WTC11 (cell line): Measurements from ENCODE around the gene ZDHHC19. TPM values are rescaled to one million over a fixed set of nuclear protein-coding genes. Genes with fewer than 3 reads are reported as not detected.

Source experiments
- ATAC-seq: fragments of 200-7000 bp; cut with Tn5 transposase; 2 replicates; pipeline ENCODE4 v1.10.0; 2021; ENCODE audit warnings: mild to moderate bottlenecking, moderate library complexity
- CTCF ChIA-PET: fragments of 300-600 bp; sonication (Branson Sonifier 250); formaldehyde crosslinking; loops from one replicate; lab custom pipeline; 2021; ENCODE audit warnings: antibody characterized with exemption; lab: Charles Lee
- POLR2A ChIA-PET: fragments of 350-600 bp; sonication (Branson Sonifier 250); formaldehyde crosslinking; loops from one replicate; lab custom pipeline; 2021; ENCODE audit warnings: antibody characterized with exemption; lab: Charles Lee
- DNase-seq: peaks from one replicate; pipeline ENCODE4 v3.0.0; 2021; ENCODE audit warnings: low spot score
- H3K27ac Mint-ChIP-seq: 2 replicates; pipeline ENCODE4 v1.8.0; 2021; ENCODE audit warnings: mixed read lengths
- H3K27me3 Mint-ChIP-seq: 2 replicates; pipeline ENCODE4 v1.8.0; 2021; ENCODE audit warnings: low read depth, mild to moderate bottlenecking, moderate library complexity, mixed read lengths
- H3K36me3 Mint-ChIP-seq: 2 replicates; pipeline ENCODE4 v1.8.0; 2021; ENCODE audit warnings: mixed read lengths
- H3K4me1 Mint-ChIP-seq: 2 replicates; pipeline ENCODE4 v1.8.0; 2022; ENCODE audit warnings: mixed read lengths
- H3K4me3 Mint-ChIP-seq: 2 replicates; pipeline ENCODE4 v1.8.0; 2021; ENCODE audit warnings: mild to moderate bottlenecking, moderate library complexity, mixed read lengths
- H3K9me3 Mint-ChIP-seq: 2 replicates; pipeline ENCODE4 v1.8.0; 2021; ENCODE audit warnings: mixed read lengths
- AFF4 ChIP-seq: sonication (generic); formaldehyde crosslinking; IDR thresholded peaks from 2 replicates; pipeline ENCODE4 v1.8.1; 2023; ENCODE audit warnings: mild to moderate bottlenecking, missing genetic modification reagents, borderline replicate concordance
- ATF6 ChIP-seq: sonication (generic); formaldehyde crosslinking; IDR thresholded peaks from 2 replicates; pipeline ENCODE4 v1.8.1; 2023; ENCODE audit warnings: mild to moderate bottlenecking, missing genetic modification reagents
- CREM ChIP-seq: sonication (generic); formaldehyde crosslinking; IDR thresholded peaks from 2 replicates; pipeline ENCODE4 v1.8.1; 2022; ENCODE audit warnings: mild to moderate bottlenecking, missing genetic modification reagents, moderate library complexity
- CTCF ChIP-seq: fragments of 200-600 bp; IDR thresholded peaks from 2 replicates; pipeline ENCODE4 v1.8.0; 2022; ENCODE audit warnings: antibody characterized with exemption
- E2F1 ChIP-seq: sonication (generic); formaldehyde crosslinking; IDR thresholded peaks from 2 replicates; pipeline ENCODE4 v1.8.0; 2022; ENCODE audit warnings: mild to moderate bottlenecking, missing genetic modification reagents
- HMGA2 ChIP-seq: fragments of 250-450 bp; sonication (Bioruptor Pico); IDR thresholded peaks from 2 replicates; pipeline ENCODE4 v1.4.0; 2021; ENCODE audit warnings: mild to moderate bottlenecking, moderate library complexity
- IRF1 ChIP-seq: sonication (generic); formaldehyde crosslinking; IDR thresholded peaks from 2 replicates; pipeline ENCODE4 v1.8.0; 2023; ENCODE audit warnings: missing genetic modification reagents
- MAX ChIP-seq: sonication (generic); formaldehyde crosslinking; IDR thresholded peaks from 2 replicates; pipeline ENCODE4 v1.8.0; 2022; ENCODE audit warnings: mild to moderate bottlenecking, missing genetic modification reagents
- MLX ChIP-seq: sonication (generic); formaldehyde crosslinking; IDR thresholded peaks from 2 replicates; pipeline ENCODE4 v1.8.1; 2023; ENCODE audit warnings: mild to moderate bottlenecking, missing genetic modification reagents, moderate library complexity
- MYBL2 ChIP-seq: sonication (generic); formaldehyde crosslinking; IDR thresholded peaks from 2 replicates; pipeline ENCODE4 v1.8.1; 2023; ENCODE audit warnings: mild to moderate bottlenecking, moderate library complexity, missing genetic modification reagents
- NR1H2 ChIP-seq: sonication (generic); formaldehyde crosslinking; IDR thresholded peaks from 2 replicates; pipeline ENCODE4 v1.9.0; 2021; ENCODE audit warnings: mild to moderate bottlenecking, moderate library complexity, missing genetic modification reagents
- STAT6 ChIP-seq: sonication (generic); formaldehyde crosslinking; conservative IDR thresholded peaks from 2 replicates; pipeline ENCODE4 v1.8.1; 2023; ENCODE audit warnings: mild to moderate bottlenecking, low read depth, missing genetic modification reagents, moderate library complexity
- ZBTB43 ChIP-seq: sonication (generic); formaldehyde crosslinking; IDR thresholded peaks from 2 replicates; pipeline ENCODE4 v1.8.1; 2023; ENCODE audit warnings: mild to moderate bottlenecking, missing genetic modification reagents
- ZNF232 ChIP-seq: sonication (generic); formaldehyde crosslinking; IDR thresholded peaks from 2 replicates; pipeline ENCODE4 v1.8.0; 2022; ENCODE audit warnings: mild to moderate bottlenecking, missing genetic modification reagents
- ZNF532 ChIP-seq: fragments of 250-450 bp; sonication (Bioruptor Pico); IDR thresholded peaks from 2 replicates; pipeline ENCODE4 v1.9.0; 2021; ENCODE audit warnings: mild to moderate bottlenecking, borderline replicate concordance
- total RNA-seq: library from RNA; stranded (reverse); gene quantifications from 3 replicates; pipeline ENCODE4 v1.2.3, GENCODE V29; 2021

The ZDHHC19 gene
- total RNA-seq, 1 experiment from 2014 or later, result 4.4 TPM

- POLR2A ChIA-PET, result no interaction called here
- H3K9me3 Mint-ChIP-seq, result no peaks in the 10 kb centered on the region
- no peak overlapping the region for H3K27ac Mint-ChIP-seq
- TF ChIP-seq AFF4 (CRISPR knock-in tag) (no peak), ZNF532 (CRISPR knock-in tag) (no peak)
- H3K27me3 Mint-ChIP-seq, result no peaks in the 10 kb centered on the region
- no peak for ATAC-seq
- peaks cover 9% of the 10 kb centered on the region for H3K4me1 Mint-ChIP-seq
- H3K4me3 Mint-ChIP-seq, result no peak overlapping the region
- CTCF ChIA-PET, result no interaction called here
- DNase-seq, result no peak
- H3K36me3 Mint-ChIP-seq, result peaks cover 10% of the 10 kb centered on the region
Observed at GRCh38 chr3:196237203-196237602, 26.0 kb upstream of the ZDHHC19 start.

- Mint-ChIP-seq H3K27ac (no peak overlapping the region), H3K27me3 (no peaks in the 10 kb centered on the region), H3K4me3 (no peak overlapping the region), H3K4me1 (peaks cover 9% of the 10 kb centered on the region), H3K36me3 (peaks cover under 1% of the 10 kb centered on the region), H3K9me3 (no peaks in the 10 kb centered on the region)
- ChIA-PET POLR2A (no interaction called here), CTCF (no interaction called here)
- ATAC-seq (no peak), DNase-seq (no peak)
- TF ChIP-seq STAT6 (CRISPR knock-in tag) (no peak), CREM (CRISPR knock-in tag) (no peak), E2F1 (CRISPR knock-in tag) (no peak), MYBL2 (CRISPR knock-in tag) (no peak), ZNF232 (CRISPR knock-in tag) (no peak), NR1H2 (no peak), IRF1 (no peak), ZBTB43 (CRISPR knock-in tag) (no peak), ATF6 (CRISPR knock-in tag) (no peak), CTCF (no peak), MAX (CRISPR knock-in tag) (no peak), MLX (no peak), HMGA2 (CRISPR knock-in tag) (no peak)
Observed at GRCh38 chr3:196236223-196236622, 25.0 kb upstream of the ZDHHC19 start.
